ENCODE results near the gene GTF2H1. TPM values are rescaled to one million over a fixed set of nuclear protein-coding genes. Genes with fewer than 3 reads are reported as not detected.

GTF2H1 gene
- total RNA-seq, 1 donor from 2014 or later, result 45.2 TPM

DNA sequence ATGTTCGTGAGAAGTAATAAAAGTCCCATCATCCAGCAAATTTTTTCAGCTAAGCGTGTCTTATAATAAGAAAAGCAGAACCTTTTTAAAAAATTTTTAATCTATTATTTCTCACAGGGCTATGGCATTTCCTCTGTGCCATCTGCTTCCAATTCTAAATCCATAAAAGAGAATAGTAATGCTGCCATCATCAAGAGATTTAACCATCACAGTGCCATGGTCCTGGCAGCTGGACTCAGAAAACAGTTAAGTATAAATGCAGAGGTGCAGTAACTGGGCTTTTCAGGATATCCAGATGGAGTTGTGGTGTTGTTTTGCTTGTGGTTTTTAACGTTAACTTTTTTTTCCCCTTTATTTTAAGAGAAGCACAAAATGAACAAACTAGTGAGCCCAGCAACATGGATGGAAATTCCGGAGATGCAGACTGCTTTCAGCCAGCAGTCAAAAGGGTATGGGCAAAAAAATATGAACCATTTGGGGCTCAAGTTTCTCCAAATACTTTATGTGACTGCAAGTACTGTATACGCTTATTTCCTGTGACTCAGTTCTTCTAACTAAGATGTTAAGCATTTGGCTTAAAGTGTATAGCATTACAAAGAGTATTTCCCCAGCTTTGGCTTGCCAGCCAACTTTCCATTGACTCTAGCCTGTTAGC is 25.2 kb downstream of the GTF2H1 start:
- Histone ChIP-seq H3K4me1 (no peaks in the 10 kb centered on the region), H3K9ac (no peak overlapping the region), H3K36me3 (peaks cover 2% of the 10 kb centered on the region), H2AFZ (replicated peaks) (no peak overlapping the region), H3K4me2 (no peak overlapping the region), H3K9me3 (ENCODE audit: low read depth) (no peaks in the 10 kb centered on the region), H3K27ac (no peak overlapping the region), H3K4me3 (no peak overlapping the region), H3K27me3 (no peaks in the 10 kb centered on the region), H3F3A (ENCODE audit: low read depth) (no peaks in the 10 kb centered on the region), H4K20me1 (ENCODE audit: low read depth) (no peaks in the 10 kb centered on the region), H3K79me2 (ENCODE audit: low read depth) (no peaks in the 10 kb centered on the region)
- no peaks in the 10 kb centered on the region for H3K27me3 Mint-ChIP-seq (ENCODE audit: insufficient read depth, low read depth)
- TF ChIP-seq EZH2 (IDR thresholded peaks at IDR 0.05), result no peak
- no peak for TF ChIP-seq EZH2phosphoT487 (IDR thresholded peaks at IDR 0.05)
- TF ChIP-seq, protein P1, sequence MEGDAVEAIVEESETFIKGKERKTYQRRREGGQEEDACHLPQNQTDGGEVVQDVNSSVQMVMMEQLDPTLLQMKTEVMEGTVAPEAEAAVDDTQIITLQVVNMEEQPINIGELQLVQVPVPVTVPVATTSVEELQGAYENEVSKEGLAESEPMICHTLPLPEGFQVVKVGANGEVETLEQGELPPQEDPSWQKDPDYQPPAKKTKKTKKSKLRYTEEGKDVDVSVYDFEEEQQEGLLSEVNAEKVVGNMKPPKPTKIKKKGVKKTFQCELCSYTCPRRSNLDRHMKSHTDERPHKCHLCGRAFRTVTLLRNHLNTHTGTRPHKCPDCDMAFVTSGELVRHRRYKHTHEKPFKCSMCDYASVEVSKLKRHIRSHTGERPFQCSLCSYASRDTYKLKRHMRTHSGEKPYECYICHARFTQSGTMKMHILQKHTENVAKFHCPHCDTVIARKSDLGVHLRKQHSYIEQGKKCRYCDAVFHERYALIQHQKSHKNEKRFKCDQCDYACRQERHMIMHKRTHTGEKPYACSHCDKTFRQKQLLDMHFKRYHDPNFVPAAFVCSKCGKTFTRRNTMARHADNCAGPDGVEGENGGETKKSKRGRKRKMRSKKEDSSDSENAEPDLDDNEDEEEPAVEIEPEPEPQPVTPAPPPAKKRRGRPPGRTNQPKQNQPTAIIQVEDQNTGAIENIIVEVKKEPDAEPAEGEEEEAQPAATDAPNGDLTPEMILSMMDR (IDR thresholded peaks at IDR 0.05), result no peak
- no peak overlapping the region for H3K27ac Mint-ChIP-seq
- H3K36me3 Mint-ChIP-seq, result peaks cover 4% of the 10 kb centered on the region
- no peak overlapping the region for H3K4me3 Mint-ChIP-seq
- no peak for DNase-seq (ENCODE audit: low spot score)
- H3K9me3 Mint-ChIP-seq, result no peaks in the 10 kb centered on the region
- H3K4me1 Mint-ChIP-seq, result no peaks in the 10 kb centered on the region

DNA sequence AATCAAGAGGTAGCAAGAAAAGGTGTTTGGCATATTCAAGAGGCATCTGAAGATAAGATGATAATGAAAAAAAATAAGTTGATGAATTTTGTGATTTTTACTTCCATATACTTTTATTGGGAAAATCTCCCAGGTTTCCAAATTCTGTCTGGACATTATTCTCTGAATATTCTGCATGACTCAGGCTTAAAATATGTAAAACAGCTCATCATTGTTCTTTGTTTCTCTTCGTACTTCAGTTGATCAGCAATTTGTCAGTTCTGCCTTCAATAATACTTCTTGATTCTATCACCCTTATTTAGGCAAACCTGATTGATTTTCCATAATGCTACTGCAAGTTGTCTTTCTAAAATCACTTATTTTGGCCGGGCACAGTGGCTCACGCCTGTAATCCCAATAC is 30.2 kb downstream of the GTF2H1 start:
- no peaks in the 10 kb centered on the region for H3K9me3 Mint-ChIP-seq
- Histone ChIP-seq H3K4me2 (no peak overlapping the region), H3K4me1 (no peaks in the 10 kb centered on the region), H3K36me3 (no peaks in the 10 kb centered on the region), H3K27me3 (no peaks in the 10 kb centered on the region), H3K9ac (no peak overlapping the region), H3K27ac (no peak overlapping the region), H4K20me1 (ENCODE audit: low read depth) (no peaks in the 10 kb centered on the region), H2AFZ (replicated peaks) (no peak overlapping the region), H3K79me2 (ENCODE audit: low read depth) (no peaks in the 10 kb centered on the region), H3K4me3 (no peak overlapping the region), H3F3A (ENCODE audit: low read depth) (no peaks in the 10 kb centered on the region), H3K9me3 (ENCODE audit: low read depth) (no peaks in the 10 kb centered on the region)
- TF ChIP-seq EZH2 (IDR thresholded peaks at IDR 0.05), result no peak
- TF ChIP-seq, protein P1 (IDR thresholded peaks at IDR 0.05), result no peak
- no peak for TF ChIP-seq EZH2phosphoT487 (IDR thresholded peaks at IDR 0.05)
- no peak overlapping the region for H3K4me3 Mint-ChIP-seq
- H3K27me3 Mint-ChIP-seq (ENCODE audit: insufficient read depth, low read depth), result no peaks in the 10 kb centered on the region
- H3K4me1 Mint-ChIP-seq, result no peaks in the 10 kb centered on the region
- no peak for DNase-seq (ENCODE audit: low spot score)
- no peak overlapping the region for H3K27ac Mint-ChIP-seq
- H3K36me3 Mint-ChIP-seq, result peaks cover 10% of the 10 kb centered on the region

DNA sequence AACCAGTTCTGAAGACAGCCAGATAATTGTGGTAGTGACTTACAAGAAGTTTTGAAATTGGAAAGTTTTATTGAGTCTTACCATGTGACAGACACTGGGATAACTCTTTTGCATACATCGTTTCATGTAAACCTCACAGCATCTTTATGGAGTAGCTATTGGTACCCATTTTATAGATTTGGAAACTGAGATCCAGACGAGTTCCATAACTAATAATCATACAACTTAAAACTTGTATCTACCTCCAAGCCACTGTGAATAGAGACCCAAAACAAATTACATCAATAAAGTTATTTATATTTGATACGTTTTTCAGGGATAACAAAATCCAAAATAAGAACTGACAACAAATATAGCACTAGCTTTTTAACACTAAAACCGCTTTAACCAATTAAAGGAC is 36.3 kb downstream of the GTF2H1 start:
- Mint-ChIP-seq H3K4me1 (no peaks in the 10 kb centered on the region), H3K27me3 (ENCODE audit: insufficient read depth, low read depth) (no peaks in the 10 kb centered on the region), H3K4me3 (no peak overlapping the region), H3K36me3 (peaks cover 20% of the 10 kb centered on the region), H3K9me3 (no peaks in the 10 kb centered on the region), H3K27ac (no peak overlapping the region)
- TF ChIP-seq, protein P1 (IDR thresholded peaks at IDR 0.05), result no peak
- TF ChIP-seq EZH2 (IDR thresholded peaks at IDR 0.05) (no peak), EZH2phosphoT487 (IDR thresholded peaks at IDR 0.05) (no peak)
- Histone ChIP-seq H3K4me2 (no peak overlapping the region), H3K27ac (no peak overlapping the region), H3K9me3 (ENCODE audit: low read depth) (no peaks in the 10 kb centered on the region), H3F3A (ENCODE audit: low read depth) (no peaks in the 10 kb centered on the region), H3K27me3 (no peaks in the 10 kb centered on the region), H3K36me3 (peaks cover 8% of the 10 kb centered on the region), H4K20me1 (ENCODE audit: low read depth) (no peaks in the 10 kb centered on the region), H3K79me2 (ENCODE audit: low read depth) (no peaks in the 10 kb centered on the region), H3K4me1 (no peaks in the 10 kb centered on the region), H3K9ac (no peak overlapping the region), H3K4me3 (no peak overlapping the region), H2AFZ (replicated peaks) (no peak overlapping the region)
- DNase-seq (ENCODE audit: low spot score), result no peak

All from neural progenitor cell (in vitro differentiated cells).